ENCODE data around the gene AQP11. TPM values are rescaled to one million over a fixed set of nuclear protein-coding genes. Genes with fewer than 3 reads are reported as not detected.

The AQP11 gene
- total RNA-seq, 1 experiment from 2014 or later = 0.20 TPM

DNA sequence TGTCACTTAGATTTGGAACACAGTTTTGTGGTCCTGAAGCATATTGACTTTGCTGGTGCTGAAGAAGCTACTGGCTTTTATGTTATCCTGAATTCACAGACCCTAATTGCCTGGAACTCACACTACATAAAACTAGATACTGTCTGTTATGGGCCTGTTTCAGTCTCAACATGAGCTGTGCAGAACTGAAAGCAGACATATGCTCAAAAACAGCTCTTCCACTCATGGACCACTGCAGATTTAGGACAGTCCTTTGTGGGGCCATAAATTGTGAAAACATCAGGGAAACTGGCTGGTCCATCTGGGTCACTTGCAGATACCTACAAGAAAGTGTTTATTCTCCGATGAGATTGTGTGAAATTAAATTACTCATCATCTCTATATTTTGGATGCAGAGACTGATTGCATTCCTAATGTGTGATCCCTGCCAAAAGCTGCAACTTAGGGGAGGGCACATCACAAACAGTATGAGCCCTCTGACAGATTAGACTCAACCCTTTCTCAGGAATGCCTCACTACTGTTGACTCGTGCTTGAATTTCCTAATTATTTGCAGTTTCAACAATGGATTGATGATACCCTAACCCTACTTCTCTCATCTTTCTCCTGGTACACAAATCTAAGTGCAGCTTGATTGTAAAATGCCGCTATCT lies 58.0 kb downstream of the AQP11 start (continued):
- TF ChIP-seq ATF3 (IDR thresholded peaks at IDR 0.05) = no peak

- POLR2A ChIA-PET = no interaction called here
- DNase-seq (ENCODE audit: low read depth, low spot score) (no peak), ATAC-seq (no peak)
- Histone ChIP-seq H4K20me1 (ENCODE audit: insufficient read depth) (no peaks in the 10 kb centered on the region), H2AFZ (ENCODE audit: low read depth, low read length, poor library complexity, severe bottlenecking) (no peak overlapping the region), H3K4me2 (ENCODE audit: low read length) (no peak overlapping the region), H3K9ac (ENCODE audit: low read length) (no peak overlapping the region), H3K4me3 (replicated peaks in 1 of 2; ENCODE audit: low read depth in 1 of 2, low read length in 2 of 2) (no peak overlapping the region), H3K27me3 (ENCODE audit: insufficient read depth, low read length) (no peaks in the 10 kb centered on the region), H3K4me1 (ENCODE audit: control insufficient read depth in 1 of 2, insufficient read depth in 2 of 2, low read length in 2 of 2) (peaks cover 0 to 8% of the 10 kb centered on the region in 2 experiments; a peak in 3 of 4 replicates), H3K36me3 (ENCODE audit: control insufficient read depth in 1 of 2, insufficient read depth in 2 of 2, low read length in 2 of 2) (no peaks in the 10 kb centered on the region), H3K9me3 (ENCODE audit: control insufficient read depth in 1 of 2, insufficient read depth in 1 of 2, low read depth in 1 of 2, low read length in 2 of 2) (no peaks in the 10 kb centered on the region), H3K27ac (ENCODE audit: low read depth, low read length) (no peak overlapping the region), H3K79me2 (ENCODE audit: insufficient read depth, low read length) (no peaks in the 10 kb centered on the region), H3K9me2 (ENCODE audit: insufficient read depth) (no peaks in the 10 kb centered on the region)
- CTCF ChIA-PET = no interaction called here
- RAD21 ChIA-PET (ENCODE audit: low non-redundant PET in 1 of 2, low total read pairs in 2 of 2, uncharacterized antibody in 2 of 2, unreplicated experiment in 2 of 2) = no interaction called here
- intact Hi-C loops (cut with micrococcal nuclease) = no loop called here
- TF ChIP-seq EZH2phosphoT487 (IDR thresholded peaks at IDR 0.05; ENCODE audit: borderline replicate concordance) (no peak), EZH2 (IDR thresholded peaks at IDR 0.05) (no peak), SP1 (IDR thresholded peaks at IDR 0.05; ENCODE audit: low read depth) (no peak), RAD21 (IDR thresholded peaks at IDR 0.05; ENCODE audit: low read depth) (no peak), POLR2AphosphoS5 (IDR thresholded peaks at IDR 0.05; ENCODE audit: low read depth, low read length) (no peak), ATF3 (IDR thresholded peaks at IDR 0.05) (no peak), JUND (IDR thresholded peaks at IDR 0.05) (no peak), FOSL1 (IDR thresholded peaks at IDR 0.05; ENCODE audit: low read depth) (no peak), TCF7L2 (IDR thresholded peaks at IDR 0.05; ENCODE audit: borderline replicate concordance, extremely low read depth, insufficient read depth, insufficient read length) (no peak), CBX3 (IDR thresholded peaks at IDR 0.05; ENCODE audit: low read depth) (no peak), SIN3A (IDR thresholded peaks at IDR 0.05; ENCODE audit: low read depth) (no peak), SRF (IDR thresholded peaks at IDR 0.05; ENCODE audit: low read depth) (no peak), POLR2A (IDR thresholded peaks at IDR 0.05; ENCODE audit: borderline replicate concordance, extremely low read depth, insufficient read depth, insufficient read length) (no peak), CEBPB (IDR thresholded peaks at IDR 0.05; ENCODE audit: low read depth) (no peak), YY1 (IDR thresholded peaks at IDR 0.05; ENCODE audit: extremely low read depth, insufficient replicate concordance, low read depth, low read length) (no peak), ZNF274 (IDR thresholded peaks at IDR 0.05; ENCODE audit: low read depth, low read length) (no peak), ZFX (IDR thresholded peaks at IDR 0.05) (no peak)
- BruUV-seq (replicated peaks) = no TSS peak
Measured at GRCh38 chr11:77650123-77650522, 60.4 kb downstream of the AQP11 start.
